SJCRH30 (cell line): Measurements from ENCODE around the gene GCM1. TPM values are rescaled to one million over a fixed set of nuclear protein-coding genes. Genes with fewer than 3 reads are reported as not detected.

ENCODE experiments used
- DNase-seq, 2 experiments: peaks; one replicate each; pipeline ENCODE4 v3.0.0-alpha.2; 2015 to 2020
- H3K27ac ChIP-seq: fragments of 250-450 bp; sonication (Bioruptor Pico); 2 replicates; pipeline ENCODE4 v1.5.1; 2020; ENCODE audit warnings: mild to moderate bottlenecking, moderate library complexity
- H3K27me3 ChIP-seq: fragments of 250-450 bp; sonication (Bioruptor Pico); 2 replicates; pipeline ENCODE4 v1.5.1; 2020; ENCODE audit warnings: mild to moderate bottlenecking, moderate library complexity
- H3K36me3 ChIP-seq: fragments of 250-450 bp; sonication (Bioruptor Pico); 2 replicates; pipeline ENCODE4 v1.5.1; 2020; ENCODE audit warnings: mild to moderate bottlenecking, moderate library complexity
- H3K4me1 ChIP-seq: fragments of 250-450 bp; sonication (Bioruptor Pico); 2 replicates; pipeline ENCODE4 v1.5.1; 2020; ENCODE audit warnings: mild to moderate bottlenecking, moderate library complexity
- H3K4me3 ChIP-seq: fragments of 250-450 bp; sonication (Bioruptor Pico); 2 replicates; pipeline ENCODE4 v1.5.1; 2020; ENCODE audit warnings: mild to moderate bottlenecking, moderate library complexity
- H3K9me3 ChIP-seq: fragments of 250-450 bp; sonication (Bioruptor Pico); replicated peaks from 2 replicates; pipeline ENCODE4 v1.5.1; 2020; ENCODE audit warnings: mild to moderate bottlenecking, moderate library complexity
- total RNA-seq: library from RNA; depleted of rRNA; stranded (reverse); fragments of >200 nt; shearing (Covaris generic); gene quantifications from 2 replicates; pipeline ENCODE4 v1.2.3, GENCODE V29; 2014; rRNA removed

Gene GCM1
- not detected in 2 replicates for total RNA-seq

- DNase-seq: no peak
- no peaks in the 10 kb centered on the region for H3K4me1 ChIP-seq
- no peaks in the 10 kb centered on the region for H3K27me3 ChIP-seq
- no peaks in the 10 kb centered on the region for H3K9me3 ChIP-seq
- H3K27ac ChIP-seq: no peak within 1 kb of the TSS
- no peak within 1 kb of the TSS for H3K4me3 ChIP-seq
- H3K36me3 ChIP-seq: no peaks in the 10 kb centered on the region
Measured at GRCh38 chr6:53148684-53149083, at the start of gene GCM1. TSS of gene GCM1 (minus strand) at chr6:53148841. CDS start at chr6:53145632, 3,209 bp downstream.

- Histone ChIP-seq H3K4me1 (no peaks in the 10 kb centered on the region), H3K27me3 (no peaks in the 10 kb centered on the region), H3K27ac (no peak overlapping the region), H3K9me3 (no peaks in the 10 kb centered on the region), H3K36me3 (no peaks in the 10 kb centered on the region), H3K4me3 (no peak overlapping the region)
- DNase-seq: no peak
Measured at GRCh38 chr6:53197553-53197952, 48.9 kb upstream of the GCM1 start.

GRCh38 chr6:53195048-53195447, 46.4 kb upstream of the GCM1 start:
- H3K4me3 ChIP-seq: no peak overlapping the region
- H3K27me3 ChIP-seq: no peaks in the 10 kb centered on the region
- H3K4me1 ChIP-seq: no peaks in the 10 kb centered on the region
- DNase-seq: no peak
- H3K36me3 ChIP-seq: no peaks in the 10 kb centered on the region
- no peaks in the 10 kb centered on the region for H3K9me3 ChIP-seq
- no peak overlapping the region for H3K27ac ChIP-seq

- Histone ChIP-seq H3K36me3 (no peaks in the 10 kb centered on the region), H3K4me3 (no peak overlapping the region), H3K4me1 (no peaks in the 10 kb centered on the region), H3K27me3 (no peaks in the 10 kb centered on the region), H3K27ac (no peak overlapping the region), H3K9me3 (no peaks in the 10 kb centered on the region)
- DNase-seq: peak in 1 of 2 experiments; percentile 9
Measured at GRCh38 chr6:53192682-53193188, 44.1 kb upstream of the GCM1 start.

GRCh38 chr6:53189554-53189953, 40.9 kb upstream of the GCM1 start:
- H3K27ac ChIP-seq: no peak overlapping the region
- no peaks in the 10 kb centered on the region for H3K27me3 ChIP-seq
- no peak overlapping the region for H3K4me3 ChIP-seq
- no peaks in the 10 kb centered on the region for H3K9me3 ChIP-seq
- no peaks in the 10 kb centered on the region for H3K36me3 ChIP-seq
- DNase-seq: no peak
- no peaks in the 10 kb centered on the region for H3K4me1 ChIP-seq

GRCh38 chr6:53188833-53189232, 40.2 kb upstream of the GCM1 start:
- no peaks in the 10 kb centered on the region for H3K36me3 ChIP-seq
- H3K27me3 ChIP-seq: no peaks in the 10 kb centered on the region
- no peak overlapping the region for H3K27ac ChIP-seq
- no peaks in the 10 kb centered on the region for H3K4me1 ChIP-seq
- H3K9me3 ChIP-seq: no peaks in the 10 kb centered on the region
- DNase-seq: no peak
- H3K4me3 ChIP-seq: no peak overlapping the region

- H3K36me3 ChIP-seq: no peaks in the 10 kb centered on the region
- no peak overlapping the region for H3K27ac ChIP-seq
- 0 out of 2 replicates have a peak, but pooled peaks cover 5% of the 10 kb centered on the region for H3K4me1 ChIP-seq
- H3K4me3 ChIP-seq: no peak overlapping the region
- H3K27me3 ChIP-seq: no peaks in the 10 kb centered on the region
- no peak for DNase-seq
- no peaks in the 10 kb centered on the region for H3K9me3 ChIP-seq
Measured at GRCh38 chr6:53180678-53181077, 32.0 kb upstream of the GCM1 start.

- peak; percentile 81 to 84 for DNase-seq
- Histone ChIP-seq H3K36me3 (no peaks in the 10 kb centered on the region), H3K4me1 (0 out of 2 replicates have a peak, but pooled peaks cover 5% of the 10 kb centered on the region), H3K27ac (no peak overlapping the region), H3K9me3 (no peaks in the 10 kb centered on the region), H3K4me3 (no peak overlapping the region), H3K27me3 (no peaks in the 10 kb centered on the region)
Measured at GRCh38 chr6:53179961-53180651, 31.5 kb upstream of the GCM1 start.

GRCh38 chr6:53178837-53179432, 30.3 kb upstream of the GCM1 start:
- no peak overlapping the region for H3K27ac ChIP-seq
- no peaks in the 10 kb centered on the region for H3K9me3 ChIP-seq
- H3K27me3 ChIP-seq: no peaks in the 10 kb centered on the region
- no peaks in the 10 kb centered on the region for H3K36me3 ChIP-seq
- 0 out of 2 replicates have a peak, but pooled peaks cover 5% of the 10 kb centered on the region for H3K4me1 ChIP-seq
- DNase-seq: no peak
- H3K4me3 ChIP-seq: no peak overlapping the region

GRCh38 chr6:53175027-53175426, 26.4 kb upstream of the GCM1 start:
- no peaks in the 10 kb centered on the region for H3K9me3 ChIP-seq
- no peaks in the 10 kb centered on the region for H3K36me3 ChIP-seq
- DNase-seq: no peak
- no peaks in the 10 kb centered on the region for H3K4me1 ChIP-seq
- H3K4me3 ChIP-seq: no peak overlapping the region
- H3K27me3 ChIP-seq: no peaks in the 10 kb centered on the region
- H3K27ac ChIP-seq: no peak overlapping the region

GRCh38 chr6:53172468-53172803, 23.8 kb upstream of the GCM1 start:
- H3K27me3 ChIP-seq: no peaks in the 10 kb centered on the region
- DNase-seq: no peak
- no peak overlapping the region for H3K27ac ChIP-seq
- no peaks in the 10 kb centered on the region for H3K4me1 ChIP-seq
- no peaks in the 10 kb centered on the region for H3K36me3 ChIP-seq
- H3K9me3 ChIP-seq: no peaks in the 10 kb centered on the region
- no peak overlapping the region for H3K4me3 ChIP-seq

GRCh38 chr6:53171605-53172467, 23.2 kb upstream of the GCM1 start:
- Histone ChIP-seq H3K27me3 (no peaks in the 10 kb centered on the region), H3K36me3 (no peaks in the 10 kb centered on the region), H3K9me3 (no peaks in the 10 kb centered on the region), H3K4me1 (no peaks in the 10 kb centered on the region), H3K27ac (no peak overlapping the region), H3K4me3 (no peak overlapping the region)
- DNase-seq: peak; percentile 68 to 84

- no peak for DNase-seq
- H3K9me3 ChIP-seq: no peaks in the 10 kb centered on the region
Measured at GRCh38 chr6:53168516-53169267, 20.1 kb upstream of the GCM1 start.

GRCh38 chr6:53165293-53165692, 16.7 kb upstream of the GCM1 start:
- Histone ChIP-seq H3K9me3 (no peaks in the 10 kb centered on the region), H3K4me1 (no peaks in the 10 kb centered on the region), H3K27ac (no peak overlapping the region), H3K4me3 (no peak overlapping the region), H3K27me3 (no peaks in the 10 kb centered on the region), H3K36me3 (no peaks in the 10 kb centered on the region)
- no peak for DNase-seq

More at GRCh38 chr6:53168516-53169267, 20.1 kb upstream of the GCM1 start:
- Histone ChIP-seq H3K36me3 (no peaks in the 10 kb centered on the region), H3K27ac (no peak overlapping the region), H3K4me3 (no peak overlapping the region), H3K4me1 (no peaks in the 10 kb centered on the region), H3K27me3 (no peaks in the 10 kb centered on the region)
